ENCODE measurements around the gene RIMBP2.

RIMBP2 gene

DNA sequence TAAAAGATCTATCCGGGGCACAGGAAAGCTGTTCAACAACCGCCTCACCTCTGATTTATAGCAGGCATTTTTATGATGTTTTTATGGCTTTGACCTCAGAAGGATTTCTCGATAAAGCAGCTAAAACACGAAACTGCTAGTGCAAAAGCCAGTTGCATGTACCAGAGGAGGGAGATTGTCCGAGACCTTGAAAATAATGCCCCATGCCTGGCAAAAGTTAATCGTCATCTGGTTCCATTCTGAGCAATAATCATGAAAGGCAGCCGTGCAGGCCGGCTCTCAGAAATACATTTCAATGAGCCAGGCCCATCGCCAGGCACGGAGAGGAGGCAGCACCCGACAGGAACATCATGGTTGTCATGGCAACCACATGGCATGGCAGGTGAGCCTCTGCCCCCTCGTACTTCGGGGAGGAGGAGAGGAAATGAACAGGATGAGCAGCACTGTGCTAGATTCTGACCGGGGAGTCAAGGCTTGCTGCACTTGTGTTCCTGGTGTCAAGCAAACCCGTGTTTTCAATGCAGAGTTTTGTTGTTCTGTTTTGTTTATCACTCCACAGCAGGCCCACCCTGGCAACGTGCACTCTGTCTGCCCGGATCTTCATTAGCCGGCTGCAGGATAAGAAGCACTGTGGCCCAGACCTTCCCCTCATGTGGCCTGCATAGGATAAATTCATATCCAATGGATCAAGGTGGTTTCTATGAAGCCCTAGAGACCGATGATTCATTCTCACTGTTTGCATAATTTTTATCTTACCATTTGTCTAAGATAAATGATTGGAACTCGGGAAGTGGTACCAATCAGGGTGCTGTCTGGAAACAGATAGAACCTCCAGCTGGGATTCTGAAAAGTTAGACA, 160.2 kb downstream of the RIMBP2 start:
- in situ Hi-C loops (cut with MboI; ENCODE audit: low sequenced_read_pairs): no loop called here

DNA sequence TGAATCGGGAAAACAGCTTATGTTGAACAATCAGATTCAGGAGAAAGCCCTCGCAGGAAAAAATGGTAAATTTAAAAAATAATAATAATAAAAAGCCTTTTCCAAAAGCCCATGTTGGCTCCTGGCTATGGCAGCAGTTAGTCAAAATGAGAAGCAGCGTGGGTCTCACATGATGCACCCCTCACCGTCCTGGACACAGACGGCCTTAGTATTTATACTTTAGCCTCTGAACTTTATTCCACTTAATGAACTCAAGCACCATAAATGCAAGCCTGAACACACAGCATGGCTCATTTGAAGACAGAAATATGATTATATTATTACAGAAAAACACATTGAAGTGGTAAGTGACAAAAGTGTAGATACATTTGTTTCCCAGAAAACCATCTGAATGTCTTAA, 160.9 kb downstream of the RIMBP2 start:
- in situ Hi-C loops (cut with MboI; ENCODE audit: low sequenced_read_pairs): no loop called here

DNA sequence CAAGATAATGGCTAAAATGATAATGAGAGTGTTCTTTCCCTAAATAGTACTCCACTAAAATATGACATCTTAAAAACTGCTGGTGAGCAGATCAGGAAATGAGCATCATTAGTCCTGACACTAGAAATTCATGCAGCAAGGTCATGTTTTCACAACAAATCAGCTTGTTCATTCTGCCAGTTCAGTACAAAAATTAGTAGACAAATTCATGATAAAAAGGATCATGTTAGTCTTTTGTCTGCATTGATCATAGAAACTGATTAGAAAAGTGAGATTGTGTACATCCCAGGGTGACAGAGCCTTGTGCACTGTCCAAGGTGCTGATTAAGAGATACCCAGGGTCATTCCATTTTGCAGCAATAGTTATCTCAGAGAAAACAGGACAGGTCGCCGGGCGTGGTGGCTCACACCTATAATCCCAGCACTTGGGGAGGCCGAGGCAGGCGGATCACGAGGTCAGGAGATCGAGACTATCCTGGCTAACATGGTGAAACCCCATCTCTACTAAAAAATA, 163.6 kb downstream of the RIMBP2 start:
- in situ Hi-C loops (cut with MboI; ENCODE audit: low sequenced_read_pairs): no loop called here

- in situ Hi-C loops (cut with MboI; ENCODE audit: low sequenced_read_pairs): no loop called here
These were observed 166.7 kb downstream of the RIMBP2 start for GRCh38 chr12:130549361-130549760.

DNA sequence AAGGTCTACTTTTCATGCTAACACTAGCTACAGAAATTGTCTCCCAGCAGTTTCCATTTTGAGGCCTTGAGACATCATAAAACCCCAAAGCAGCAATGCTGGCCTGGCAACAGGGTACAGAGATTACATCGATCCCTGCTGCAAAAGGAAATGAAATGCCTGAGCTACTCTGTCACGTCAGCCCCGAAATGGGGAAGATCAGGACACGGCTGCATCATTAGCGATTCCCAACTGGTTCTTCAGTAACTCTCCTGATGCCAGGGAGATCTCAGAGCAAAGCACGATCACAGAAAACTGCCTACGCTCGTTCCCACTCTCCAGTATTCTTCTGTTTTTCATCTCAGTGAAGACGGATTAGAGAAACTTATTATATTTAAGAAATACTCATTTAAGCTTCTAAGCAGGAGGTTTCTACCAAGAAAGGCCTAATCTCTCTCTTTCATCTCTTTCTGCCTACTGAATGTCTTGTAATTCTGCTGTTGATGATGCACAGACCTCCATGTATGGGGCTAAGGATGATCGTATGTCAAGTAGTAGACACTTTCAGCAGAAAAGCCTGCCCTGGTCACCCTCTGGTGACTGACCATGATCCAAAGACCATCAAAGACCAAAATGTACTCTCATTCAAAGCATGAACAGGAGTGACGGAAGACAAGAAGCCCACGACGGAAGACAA, 168.5 kb downstream of the RIMBP2 start:
- in situ Hi-C loops (cut with MboI; ENCODE audit: low sequenced_read_pairs): no loop called here

- in situ Hi-C loops (cut with MboI; ENCODE audit: low sequenced_read_pairs): no loop called here
These were observed 169.6 kb downstream of the RIMBP2 start for GRCh38 chr12:130546494-130546893.

DNA sequence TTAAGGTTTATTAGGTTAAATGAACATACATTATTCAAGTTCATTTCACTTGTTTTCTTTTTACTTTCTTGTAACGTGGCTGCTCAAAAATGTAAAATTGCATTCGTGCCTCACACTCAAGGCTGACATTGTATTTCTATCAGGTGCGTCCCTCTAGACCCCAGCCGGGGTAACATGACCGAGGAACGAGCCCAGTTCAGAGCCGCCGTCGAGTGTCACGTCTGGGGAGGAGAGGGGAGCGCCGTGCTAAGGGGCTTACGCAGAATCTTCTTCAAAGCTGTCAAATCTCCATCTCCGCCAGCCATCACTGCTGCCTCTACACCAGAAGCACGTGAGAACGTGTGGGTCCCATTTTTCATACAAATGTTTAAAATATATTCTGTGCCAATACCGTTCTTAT, 170.6 kb downstream of the RIMBP2 start:
- in situ Hi-C loops (cut with MboI; ENCODE audit: low sequenced_read_pairs): no loop called here

GRCh38 chr12:130540376-130540775, 175.7 kb downstream of the RIMBP2 start:
- in situ Hi-C loops (cut with MboI; ENCODE audit: low sequenced_read_pairs): no loop called here

- in situ Hi-C loops (cut with MboI; ENCODE audit: low sequenced_read_pairs): no loop called here
These were observed 177.6 kb downstream of the RIMBP2 start for GRCh38 chr12:130538343-130539095.

DNA sequence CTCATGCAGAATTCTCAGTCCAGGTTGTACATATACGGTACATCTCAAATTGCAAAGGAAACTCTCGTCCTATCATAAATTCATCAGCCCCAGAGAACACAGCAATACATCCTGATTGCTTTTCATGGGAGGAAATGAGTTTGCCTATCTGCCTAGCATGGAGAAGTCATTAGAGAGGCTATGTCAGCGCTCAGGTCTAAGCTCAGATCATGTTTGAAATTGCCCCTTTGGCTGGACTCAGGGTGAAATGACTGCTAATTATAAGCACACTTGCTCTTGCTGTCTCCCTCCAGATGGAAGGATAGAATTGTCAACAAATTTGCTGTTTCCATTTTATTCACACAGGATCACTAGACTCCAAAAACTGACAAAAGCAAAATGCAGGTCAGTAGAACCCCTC, 178.4 kb downstream of the RIMBP2 start:
- in situ Hi-C loops (cut with MboI; ENCODE audit: low sequenced_read_pairs): no loop called here

- in situ Hi-C loops (cut with MboI; ENCODE audit: low sequenced_read_pairs): no loop called here
These were observed 179.0 kb downstream of the RIMBP2 start for GRCh38 chr12:130537051-130537450.

- in situ Hi-C loops (cut with MboI; ENCODE audit: low sequenced_read_pairs): no loop called here
These were observed 185.7 kb downstream of the RIMBP2 start for GRCh38 chr12:130530429-130530828.

- in situ Hi-C loops (cut with MboI; ENCODE audit: low sequenced_read_pairs): no loop called here
These were observed 186.3 kb downstream of the RIMBP2 start for GRCh38 chr12:130529781-130530180.

- in situ Hi-C loops (cut with MboI; ENCODE audit: low sequenced_read_pairs): no loop called here
These were observed 188.9 kb downstream of the RIMBP2 start for GRCh38 chr12:130527239-130527638.

GRCh38 chr12:130526813-130527212, 189.3 kb downstream of the RIMBP2 start:
- in situ Hi-C loops (cut with MboI; ENCODE audit: low sequenced_read_pairs): no loop called here

DNA sequence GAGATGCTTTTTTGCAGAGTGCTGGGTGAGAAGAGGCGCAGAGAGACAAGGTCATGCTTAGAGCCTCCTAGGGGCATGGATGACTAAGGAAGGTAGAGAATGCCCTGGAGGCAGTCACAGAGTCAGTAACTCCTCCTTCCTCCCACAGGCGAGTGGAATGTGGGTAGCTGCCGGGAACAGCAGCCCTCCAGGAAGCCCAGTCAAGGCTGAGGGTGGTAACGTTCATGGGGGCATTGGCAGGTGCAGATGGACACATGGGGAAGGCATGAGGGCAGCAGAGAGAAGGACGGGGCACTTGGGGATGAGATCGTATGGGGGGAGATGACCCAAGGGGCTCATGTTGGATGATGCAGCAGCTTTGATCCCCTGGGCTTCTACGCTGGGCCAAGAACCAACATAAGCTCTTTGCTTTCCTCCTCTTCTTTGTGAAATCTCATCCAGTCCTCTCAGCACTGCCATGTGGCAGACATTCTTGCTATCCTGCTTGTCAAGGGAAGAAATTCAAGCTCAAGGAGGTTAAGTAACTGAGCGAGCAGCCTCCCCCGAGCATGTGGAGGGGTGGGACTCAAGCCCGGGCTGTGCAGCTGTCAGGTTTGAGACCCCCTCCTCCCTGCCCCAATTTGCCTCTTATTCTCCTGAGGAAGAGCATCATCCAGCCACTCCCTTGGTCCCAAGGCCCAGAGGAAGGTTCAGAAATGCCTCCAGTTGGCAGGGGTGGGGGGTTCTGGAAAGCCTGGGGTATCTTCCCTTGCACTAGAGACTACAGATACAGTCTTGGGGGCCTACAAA, 190.5 kb downstream of the RIMBP2 start:
- in situ Hi-C loops (cut with MboI; ENCODE audit: low sequenced_read_pairs): no loop called here

DNA sequence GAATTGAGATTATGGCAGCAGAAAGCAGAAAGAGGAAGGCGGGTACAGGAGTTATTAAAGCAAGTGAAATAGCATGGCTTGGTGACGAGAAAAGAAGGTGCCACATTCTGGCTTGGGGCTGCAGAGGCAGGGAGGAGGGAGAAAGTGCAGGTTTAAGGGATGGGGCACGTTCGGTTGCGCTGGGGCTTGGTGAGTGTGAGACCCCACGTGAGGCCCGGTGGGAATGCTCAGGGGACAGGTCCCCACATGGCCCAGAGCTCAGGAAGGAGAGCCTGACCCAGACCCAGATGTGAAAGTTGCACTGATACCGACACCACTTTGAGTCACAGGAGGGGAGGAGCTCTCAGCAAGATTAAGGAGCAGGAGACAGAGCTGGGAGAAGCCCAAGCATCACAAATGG, 191.3 kb downstream of the RIMBP2 start:
- in situ Hi-C loops (cut with MboI; ENCODE audit: low sequenced_read_pairs): no loop called here

GRCh38 chr12:130523863-130524614, 192.1 kb downstream of the RIMBP2 start:
- in situ Hi-C loops (cut with MboI; ENCODE audit: low sequenced_read_pairs): no loop called here

- in situ Hi-C loops (cut with MboI; ENCODE audit: low sequenced_read_pairs): no loop called here
These were observed 192.9 kb downstream of the RIMBP2 start for GRCh38 chr12:130523208-130523607.
